H1 (cell line): ENCODE data around the gene GZMM. TPM values are rescaled to one million over a fixed set of nuclear protein-coding genes. Genes with fewer than 3 reads are reported as not detected.
A peak's percentile ranks its signal among the peaks of the same experiment; 100 is the strongest.

Source experiments
- CTCF ChIA-PET: fragments of 300-600 bp; sonication (Branson Sonifier 250); formaldehyde crosslinking; loops from one replicate; lab custom pipeline; 2021; ENCODE audit not compliant: partially characterized antibody; lab: Charles Lee
- POLR2A ChIA-PET: fragments of 300-600 bp; sonication (Branson Sonifier 250); formaldehyde crosslinking; loops from one replicate; lab custom pipeline; 2021; ENCODE audit warnings: inconsistent platforms; ENCODE audit not compliant: partially characterized antibody; lab: Charles Lee
- DNase-seq, 2 experiments: peaks; one replicate each; pipeline versions ENCODE4 v3.0.0 to v3.0.0-alpha.2; 2010 to 2022; ENCODE audit warnings: low spot score in 2 of 2, low read depth in 1 of 2, mixed read lengths in 1 of 2
- FAIRE-seq: peaks from 2 replicates; lab custom pipeline; 2011; peaks lifted over from hg19 to GRCh38; lab: Jason Lieb, UNC
- H2AFZ ChIP-seq: 2 replicates; pipeline ENCODE4 v1.8.1; 2012; ENCODE audit warnings: low read length, inconsistent platforms
- H2AK5ac ChIP-seq: 2 replicates; pipeline ENCODE4 v1.6.1; 2013; ENCODE audit warnings: low read depth, low read length
- H2BK120ac ChIP-seq: replicated peaks from 2 replicates; pipeline ENCODE3; 2013; ENCODE audit warnings: low read depth, low read length, inconsistent platforms
- H2BK12ac ChIP-seq: 2 replicates; pipeline ENCODE4 v1.6.1; 2013; ENCODE audit warnings: low read depth, low read length
- H2BK15ac ChIP-seq: 2 replicates; pipeline ENCODE4 v1.6.1; 2013; ENCODE audit warnings: low read length
- H2BK20ac ChIP-seq: 2 replicates; pipeline ENCODE4 v1.6.1; 2013; ENCODE audit warnings: low read length
- H2BK5ac ChIP-seq: 2 replicates; pipeline ENCODE4 v1.6.1; 2013; ENCODE audit warnings: low read depth, low read length
- H3K14ac ChIP-seq: 2 replicates; pipeline ENCODE4 v1.6.1; 2013; ENCODE audit warnings: inconsistent platforms; ENCODE audit not compliant: insufficient read length
- H3K18ac ChIP-seq: 2 replicates; pipeline ENCODE4 v1.6.1; 2013; ENCODE audit warnings: low read length; ENCODE audit errors: extremely low read depth
- H3K23ac ChIP-seq: 2 replicates; pipeline ENCODE4 v1.6.1; 2013; ENCODE audit warnings: inconsistent platforms; ENCODE audit not compliant: insufficient read length
- H3K23me2 ChIP-seq: 2 replicates; pipeline ENCODE4 v1.6.1; 2013; ENCODE audit warnings: low read depth, low read length
- H3K27ac ChIP-seq: 2 replicates; pipeline ENCODE4 v1.6.1; 2011; ENCODE audit warnings: low read depth, low read length, inconsistent platforms
- H3K27me3 ChIP-seq, 4 experiments: replicated peaks in 1 of 4; 1 replicate in 1 of 4; 2 replicates in 3 of 4; pipeline versions ENCODE4 v1.6.1 to v1.8.1; 2011 to 2013; ENCODE audit warnings: low read length in 3 of 4, mild to moderate bottlenecking in 3 of 4, inconsistent platforms in 2 of 4, mixed read lengths in 2 of 4, moderate library complexity in 1 of 4; ENCODE audit not compliant: control insufficient read depth in 3 of 4, insufficient read depth in 3 of 4; ENCODE audit errors: extremely low read depth in 1 of 4
- H3K36me3 ChIP-seq, 4 experiments: 2 replicates each; pipeline versions ENCODE4 v1.6.1 to v1.8.1; 2011 to 2013; ENCODE audit warnings: mild to moderate bottlenecking in 4 of 4, low read length in 3 of 4, moderate library complexity in 2 of 4, control low read depth in 1 of 4, inconsistent platforms in 1 of 4; ENCODE audit not compliant: insufficient read depth in 4 of 4, control insufficient read depth in 2 of 4
- H3K4ac ChIP-seq: replicated peaks from 2 replicates; pipeline ENCODE3; 2013; ENCODE audit warnings: low read length, low read depth, mixed read lengths, inconsistent platforms; ENCODE audit not compliant: insufficient read length
- H3K4me1 ChIP-seq, 4 experiments: replicated peaks in 1 of 4; 1 replicate in 1 of 4; 2 replicates in 3 of 4; pipeline versions ENCODE4 v1.6.1 to v1.8.1; 2011 to 2013; ENCODE audit warnings: low read length in 3 of 4, inconsistent platforms in 2 of 4, mixed read lengths in 1 of 4; ENCODE audit not compliant: insufficient read depth in 4 of 4, control insufficient read depth in 3 of 4
- H3K4me2 ChIP-seq, 2 experiments: 2 replicates each; pipeline versions ENCODE4 v1.6.1 to v1.8.1; 2011 to 2013; ENCODE audit warnings: low read depth in 2 of 2, low read length in 2 of 2, control low read depth in 1 of 2, inconsistent platforms in 1 of 2, mild to moderate bottlenecking in 1 of 2; ENCODE audit not compliant: insufficient read depth in 1 of 2
- H3K4me3 ChIP-seq, 4 experiments: fragments of 200-600, 300-600 bp in 1 of 4; sonication (generic), shearing (Covaris generic), sonication (Bioruptor Twin) in 1 of 4; 2 replicates each; pipeline versions ENCODE4 v1.5.1 to v1.8.1; 2011 to 2016; ENCODE audit warnings: low read length in 4 of 4, low read depth in 3 of 4, control low read depth in 2 of 4, inconsistent platforms in 2 of 4, mild to moderate bottlenecking in 2 of 4, mixed read lengths in 1 of 4, moderate library complexity in 1 of 4; ENCODE audit not compliant: insufficient read depth in 2 of 4; ENCODE audit errors: extremely low read depth in 1 of 4
- H3K56ac ChIP-seq: replicated peaks from 2 replicates; pipeline ENCODE3; 2013; ENCODE audit warnings: low read depth, mild to moderate bottlenecking, mixed read lengths, low read length, inconsistent platforms; ENCODE audit not compliant: insufficient read length
- H3K79me1 ChIP-seq: 2 replicates; pipeline ENCODE4 v1.6.1; 2013; ENCODE audit warnings: low read depth, low read length, control low read depth
- H3K79me2 ChIP-seq, 2 experiments: 2 replicates each; pipeline versions ENCODE4 v1.6.1 to v1.8.1; 2012 to 2013; ENCODE audit warnings: low read length in 2 of 2, mild to moderate bottlenecking in 2 of 2, inconsistent platforms in 1 of 2; ENCODE audit not compliant: insufficient read depth in 2 of 2, control insufficient read depth in 1 of 2
- H3K9ac ChIP-seq, 4 experiments: replicated peaks in 1 of 4; 1 replicate in 1 of 4; 2 replicates in 3 of 4; pipeline versions ENCODE4 v1.6.1 to v1.8.1; 2011 to 2013; ENCODE audit warnings: low read depth in 3 of 4, low read length in 3 of 4, control low read depth in 2 of 4, mild to moderate bottlenecking in 2 of 4, moderate library complexity in 2 of 4, inconsistent platforms in 1 of 4; ENCODE audit errors: extremely low read depth in 1 of 4
- H3K9me3 ChIP-seq, 2 experiments: 2 replicates each; pipeline versions ENCODE4 v1.6.1 to v1.8.1; 2012 to 2013; ENCODE audit warnings: mild to moderate bottlenecking in 2 of 2, moderate library complexity in 2 of 2, control low read depth in 1 of 2, inconsistent platforms in 1 of 2, low read depth in 1 of 2, low read length in 1 of 2, mixed read lengths in 1 of 2; ENCODE audit not compliant: insufficient read depth in 2 of 2
- H4K20me1 ChIP-seq, 2 experiments: replicated peaks in 1 of 2; 2 replicates each; pipeline versions ENCODE3 to v1.8.1; 2011 to 2013; ENCODE audit warnings: inconsistent platforms in 2 of 2, low read length in 2 of 2, mild to moderate bottlenecking in 1 of 2; ENCODE audit not compliant: insufficient read depth in 2 of 2, control insufficient read depth in 1 of 2
- H4K5ac ChIP-seq: 2 replicates; pipeline ENCODE4 v1.6.1; 2013; ENCODE audit warnings: low read length, low read depth, mixed read lengths, inconsistent platforms; ENCODE audit not compliant: insufficient read length
- H4K8ac ChIP-seq: 2 replicates; pipeline ENCODE4 v1.8.0; 2013; ENCODE audit warnings: mild to moderate bottlenecking, moderate library complexity, low read length, inconsistent platforms; ENCODE audit not compliant: insufficient read depth; ENCODE audit errors: extremely low read depth
- H4K91ac ChIP-seq: replicated peaks from 2 replicates; pipeline ENCODE3; 2013; ENCODE audit warnings: low read length, mixed read lengths, inconsistent platforms; ENCODE audit not compliant: insufficient read length
- ASH2L ChIP-seq: fragments of 200-600, 300-600 bp; sonication (generic); IDR thresholded peaks from one replicate; pipeline ENCODE4 v1.7.1; 2017; ENCODE audit warnings: low read length
- MAFK ChIP-seq: IDR thresholded peaks from 2 replicates; pipeline ENCODE4 v1.6.1; 2012; ENCODE audit warnings: low read depth, mild to moderate bottlenecking, improper control_type of control experiment, low read length
- MAX ChIP-seq: IDR thresholded peaks from 2 replicates; pipeline ENCODE4 v1.6.1; 2012; ENCODE audit warnings: inconsistent platforms
- PHF8 ChIP-seq: fragments of 200-600 bp; sonication (generic); conservative IDR thresholded peaks from 2 replicates; pipeline ENCODE4 v1.7.1; 2012; ENCODE audit warnings: low read depth, mild to moderate bottlenecking, inconsistent platforms, low read length, moderate library complexity
- RBBP5 ChIP-seq: IDR thresholded peaks from 2 replicates; pipeline ENCODE4 v1.7.1; 2012; ENCODE audit warnings: low read depth, mild to moderate bottlenecking, inconsistent platforms, low read length, moderate library complexity, borderline replicate concordance
- SAP30 ChIP-seq: fragments of 300-600 bp; sonication (generic); IDR thresholded peaks from 2 replicates; pipeline ENCODE4 v1.7.1; 2012; ENCODE audit warnings: low read length, moderate library complexity, mild to moderate bottlenecking, inconsistent platforms; ENCODE audit not compliant: insufficient read depth, insufficient replicate concordance
- SP2 ChIP-seq: IDR thresholded peaks from 2 replicates; pipeline ENCODE4 v1.6.1; 2012; ENCODE audit warnings: mild to moderate bottlenecking, low read length, inconsistent platforms
- TEAD4 ChIP-seq: IDR thresholded peaks from 2 replicates; pipeline ENCODE4 v1.6.1; 2012; ENCODE audit warnings: low read depth, low read length, inconsistent platforms, mixed read lengths
- WGBS, 2 experiments: shearing (Covaris generic) in 1 of 2; methylation state at CpG; one replicate each; pipeline versions ENCODE4 v1.1.6 to v1.1.7; 2013 to 2015; ENCODE audit warnings: low lambda C conversion rate in 2 of 2, mixed read lengths in 2 of 2, inconsistent platforms in 1 of 2, low coverage in 1 of 2, missing lambda C conversion rate in 1 of 2; ENCODE audit not compliant: insufficient replicate concordance in 2 of 2, insufficient coverage in 1 of 2, insufficient read length in 1 of 2; ENCODE audit errors: extremely low coverage in 1 of 2, missing lambda C conversion rate in 1 of 2; 5-methylcytosine and 5-hydroxymethylcytosine counted together
- polyA plus RNA-seq, 7 experiments: library from polyadenylated mRNA; depleted of rRNA in 3 of 7; stranded (reverse) in 5 of 7; unstranded in 2 of 7; fragments of >200 nt in 5 of 7; fragments of 200-250 nt in 2 of 7; gene quantifications; 1 replicate in 5 of 7; 2 replicates in 1 of 7; 4 replicates in 1 of 7; pipeline versions ENCODE4 v1.2.1 to v1.2.3, GENCODE V29; 2011 to 2013; ENCODE audit warnings: missing spikeins in 2 of 7, mixed read lengths in 2 of 7
- total RNA-seq: library from RNA; stranded (reverse); fragmentation: NEBNext Ultra II Directional; extraction: Animal tissue kit (Norgen Biotek cat#: 25700); gene quantifications from 2 replicates; pipeline ENCODE4 v1.2.1, GENCODE V29; 2021
- TF ChIP-seq, protein P1 (sequence below): IDR thresholded peaks from 2 replicates; pipeline ENCODE4 v1.6.1; 2012; ENCODE audit warnings: low read length, inconsistent platforms
- TF ChIP-seq, protein P2 (sequence below): IDR thresholded peaks from 2 replicates; pipeline ENCODE4 v1.6.1; 2011; ENCODE audit warnings: low read length, improper control_type of control experiment

GZMM gene
- total and polyA plus RNA-seq, 2 of the 8 experiments (the other 6 are each of a cell fraction or from before 2014, with no cell fraction given) = 0.09 to 0.32 TPM

GRCh38 chr19:579842-580155, 35.9 kb downstream of the GZMM start:
- no peak for FAIRE-seq
- Histone ChIP-seq H3K23ac (no peak overlapping the region), H3K14ac (no peak overlapping the region), H4K91ac (no peak overlapping the region), H4K20me1 (peaks cover 44 to 52% of the 10 kb centered on the region in 2 experiments), H3K4me1 (peaks cover 0 to 18% (median 9%) of the 10 kb centered on the region in 4 experiments; a peak in 5 of 7 replicates), H3K36me3 (peaks cover 10 to 48% (median 27%) of the 10 kb centered on the region in 4 experiments; a peak in 6 of 8 replicates), H3K4me3 (no peak overlapping the region), H3K9me3 (no peaks in the 10 kb centered on the region), H3K4me2 (no peak overlapping the region), H3K4ac (no peak overlapping the region), H2BK5ac (no peak overlapping the region), H3K23me2 (no peaks in the 10 kb centered on the region; the same call in 1 of the 2 replicates), H3K9ac (no peak overlapping the region), H3K27ac (no peak overlapping the region), H2BK15ac (no peak overlapping the region), H2BK120ac (no peak overlapping the region), H3K56ac (no peak overlapping the region), H2AFZ (no peak overlapping the region), H3K79me2 (peaks cover 36 to 58% of the 10 kb centered on the region in 2 experiments), H2AK5ac (no peak overlapping the region), H3K18ac (no peak overlapping the region), H3K79me1 (peaks cover 14% of the 10 kb centered on the region), H2BK12ac (no peak overlapping the region), H2BK20ac (no peak overlapping the region), H4K8ac (peak overlapping the region; percentile 29; the same call in 1 of the 2 replicates), H3K27me3 (no peaks in the 10 kb centered on the region), H4K5ac (no peak overlapping the region)
- POLR2A ChIA-PET = interaction anchor here (0.6 to 0.8 kb wide), 2 partner anchors 23 to 36 kb away, joined by 3 read pairs; partner anchors contain the start of gene GZMM
- 91% methylated on average over 11 of the region's 11 CpGs; no CpG with 5 or more reads in 1 of the 2 experiments for WGBS, 2 experiments
- CTCF ChIA-PET = no interaction called here
- TF ChIP-seq ASH2L (no peak), RBBP5 (no peak), MAX (no peak), SP2 (no peak), PHF8 (no peak), SAP30 (no peak), MAFK (no peak), TEAD4 (no peak)
- TF ChIP-seq, protein P1, sequence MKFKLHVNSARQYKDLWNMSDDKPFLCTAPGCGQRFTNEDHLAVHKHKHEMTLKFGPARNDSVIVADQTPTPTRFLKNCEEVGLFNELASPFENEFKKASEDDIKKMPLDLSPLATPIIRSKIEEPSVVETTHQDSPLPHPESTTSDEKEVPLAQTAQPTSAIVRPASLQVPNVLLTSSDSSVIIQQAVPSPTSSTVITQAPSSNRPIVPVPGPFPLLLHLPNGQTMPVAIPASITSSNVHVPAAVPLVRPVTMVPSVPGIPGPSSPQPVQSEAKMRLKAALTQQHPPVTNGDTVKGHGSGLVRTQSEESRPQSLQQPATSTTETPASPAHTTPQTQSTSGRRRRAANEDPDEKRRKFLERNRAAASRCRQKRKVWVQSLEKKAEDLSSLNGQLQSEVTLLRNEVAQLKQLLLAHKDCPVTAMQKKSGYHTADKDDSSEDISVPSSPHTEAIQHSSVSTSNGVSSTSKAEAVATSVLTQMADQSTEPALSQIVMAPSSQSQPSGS = no peak
- TF ChIP-seq, protein P2, sequence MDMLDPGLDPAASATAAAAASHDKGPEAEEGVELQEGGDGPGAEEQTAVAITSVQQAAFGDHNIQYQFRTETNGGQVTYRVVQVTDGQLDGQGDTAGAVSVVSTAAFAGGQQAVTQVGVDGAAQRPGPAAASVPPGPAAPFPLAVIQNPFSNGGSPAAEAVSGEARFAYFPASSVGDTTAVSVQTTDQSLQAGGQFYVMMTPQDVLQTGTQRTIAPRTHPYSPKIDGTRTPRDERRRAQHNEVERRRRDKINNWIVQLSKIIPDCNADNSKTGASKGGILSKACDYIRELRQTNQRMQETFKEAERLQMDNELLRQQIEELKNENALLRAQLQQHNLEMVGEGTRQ = no peak
- no peak for DNase-seq
